DND-41 (cell line): Measurements from ENCODE around the gene DHX30.

Experiments
- ATAC-seq: fragments of 200-7000 bp; cut with Tn5 transposase; 3 replicates; pipeline ENCODE4 v1.9.1; 2021; ENCODE audit warnings: low read depth; ENCODE audit not compliant: insufficient read depth
- DNase-seq: peaks from one replicate; pipeline ENCODE4 v3.0.0-alpha.2; 2020
- H2AFZ ChIP-seq: 2 replicates; pipeline ENCODE4 v1.6.0; 2012; ENCODE audit warnings: low read depth, low read length
- H3K27ac ChIP-seq: 2 replicates; pipeline ENCODE4 v1.5.1; 2012; ENCODE audit warnings: low read length, inconsistent platforms
- H3K27me3 ChIP-seq: fragments of 200-600 bp; sonication (generic); 2 replicates; pipeline ENCODE4 v1.6.0; 2012; ENCODE audit warnings: low read length, mild to moderate bottlenecking, inconsistent platforms; ENCODE audit not compliant: insufficient read depth, poor library complexity
- H3K36me3 ChIP-seq: 2 replicates; pipeline ENCODE4 v1.5.1; 2012; ENCODE audit warnings: low read length, inconsistent platforms; ENCODE audit not compliant: insufficient read depth
- H3K4me1 ChIP-seq: 2 replicates; pipeline ENCODE4 v1.5.1; 2012; ENCODE audit warnings: mild to moderate bottlenecking, low read length; ENCODE audit not compliant: insufficient read depth
- H3K4me2 ChIP-seq: 2 replicates; pipeline ENCODE4 v1.6.0; 2012; ENCODE audit warnings: mild to moderate bottlenecking, moderate library complexity, low read length, inconsistent platforms; ENCODE audit not compliant: insufficient read depth
- H3K4me3 ChIP-seq, 2 experiments: fragments of 200-600 bp in 1 of 2; shearing (Covaris generic) in 1 of 2; 2 replicates each; pipeline ENCODE4 v1.5.1; 2012 to 2016; ENCODE audit warnings: inconsistent platforms in 2 of 2, low read length in 2 of 2, mild to moderate bottlenecking in 2 of 2, low read depth in 1 of 2, moderate library complexity in 1 of 2
- H3K79me2 ChIP-seq: 2 replicates; pipeline ENCODE4 v1.6.0; 2012; ENCODE audit warnings: low read length, inconsistent platforms; ENCODE audit not compliant: insufficient read depth
- H3K9ac ChIP-seq: 2 replicates; pipeline ENCODE4 v1.6.0; 2012; ENCODE audit warnings: low read depth, mild to moderate bottlenecking, inconsistent platforms, low read length, moderate library complexity
- H3K9me3 ChIP-seq: 2 replicates; pipeline ENCODE4 v1.5.1; 2012; ENCODE audit warnings: low read length, moderate library complexity, mild to moderate bottlenecking, inconsistent platforms; ENCODE audit not compliant: insufficient read depth, severe bottlenecking
- H4K20me1 ChIP-seq: 2 replicates; pipeline ENCODE4 v1.6.0; 2012; ENCODE audit warnings: low read length; ENCODE audit not compliant: insufficient read depth
- CTCF ChIP-seq: IDR thresholded peaks from 2 replicates; pipeline ENCODE4 v1.5.1; 2012; ENCODE audit warnings: borderline replicate concordance, low read length, moderate library complexity, mild to moderate bottlenecking; ENCODE audit not compliant: poor library complexity, severe bottlenecking; ENCODE audit errors: extremely low read depth
- EZH2 ChIP-seq: IDR thresholded peaks from 3 replicates; pipeline ENCODE4 v1.6.1; 2012; ENCODE audit warnings: borderline replicate concordance, low read depth, mild to moderate bottlenecking, moderate library complexity, low read length, inconsistent platforms; ENCODE audit not compliant: severe bottlenecking

Gene DHX30

GRCh38 chr3:47867451-47868044 is 64.6 kb downstream of the DHX30 start:
- Histone ChIP-seq H3K27ac (no peak overlapping the region), H4K20me1 (no peaks in the 10 kb centered on the region), H3K4me2 (no peak overlapping the region), H3K36me3 (peaks cover 73% of the 10 kb centered on the region), H2AFZ (no peak overlapping the region), H3K9ac (no peak overlapping the region), H3K79me2 (no peaks in the 10 kb centered on the region), H3K9me3 (no peaks in the 10 kb centered on the region), H3K4me3 (no peak overlapping the region), H3K27me3 (no peaks in the 10 kb centered on the region), H3K4me1 (no peaks in the 10 kb centered on the region)
- ATAC-seq, result no peak
- no peak for TF ChIP-seq EZH2
- no peak for TF ChIP-seq CTCF
- DNase-seq, result no peak

GRCh38 chr3:47868306-47868705 is 65.4 kb downstream of the DHX30 start:
- Histone ChIP-seq H3K4me2 (no peak overlapping the region), H3K36me3 (peaks cover 79% of the 10 kb centered on the region), H3K9ac (no peak overlapping the region), H4K20me1 (no peaks in the 10 kb centered on the region), H3K79me2 (no peaks in the 10 kb centered on the region), H3K27me3 (no peaks in the 10 kb centered on the region), H2AFZ (no peak overlapping the region), H3K27ac (no peak overlapping the region), H3K9me3 (no peaks in the 10 kb centered on the region), H3K4me3 (no peak overlapping the region), H3K4me1 (no peaks in the 10 kb centered on the region)
- ATAC-seq, result no peak
- DNase-seq, result no peak
- TF ChIP-seq CTCF (no peak), EZH2 (no peak)

- Histone ChIP-seq H2AFZ (no peak overlapping the region), H3K4me2 (no peak overlapping the region), H3K27ac (no peak overlapping the region), H3K79me2 (no peaks in the 10 kb centered on the region), H3K36me3 (peaks cover 86% of the 10 kb centered on the region), H3K9me3 (no peaks in the 10 kb centered on the region), H3K9ac (no peak overlapping the region), H4K20me1 (no peaks in the 10 kb centered on the region), H3K4me1 (no peaks in the 10 kb centered on the region), H3K27me3 (no peaks in the 10 kb centered on the region), H3K4me3 (no peak overlapping the region)
- TF ChIP-seq CTCF (no peak), EZH2 (no peak)
- DNase-seq, result no peak
- no peak for ATAC-seq
Measured at GRCh38 chr3:47870156-47870555, 67.2 kb downstream of the DHX30 start.
